K562 (cell line): ENCODE data around the gene CBX4. TPM values are rescaled to one million over a fixed set of nuclear protein-coding genes. Genes with fewer than 3 reads are reported as not detected.

Experiments
- CBX8 ChIP-seq: fragments of 200-600 bp; sonication (generic); IDR thresholded peaks from 2 replicates; pipeline ENCODE4 v1.6.1; 2012; ENCODE audit warnings: borderline replicate concordance, mixed run types, low read depth, mild to moderate bottlenecking, moderate library complexity, mixed read lengths, low read length, control low read depth, inconsistent platforms; ENCODE audit not compliant: poor library complexity, severe bottlenecking; ENCODE audit errors: extremely low read depth
- CCNT2 ChIP-seq: IDR thresholded peaks from 2 replicates; pipeline ENCODE4 v1.6.1; 2011; ENCODE audit warnings: borderline replicate concordance, low read depth, mild to moderate bottlenecking, moderate library complexity, mixed read lengths, low read length; ENCODE audit not compliant: insufficient read length; ENCODE audit errors: extremely low read depth
- CTBP1 ChIP-seq: fragments of 450-650 bp; IDR thresholded peaks from 2 replicates; pipeline ENCODE4 v1.6.1; 2016; ENCODE audit warnings: borderline replicate concordance
- DEAF1 ChIP-seq: fragments of 450-650 bp; formaldehyde crosslinking; IDR thresholded peaks from 2 replicates; pipeline ENCODE4 v1.4.0; 2020; ENCODE audit warnings: mild to moderate bottlenecking, moderate library complexity
- EP300 ChIP-seq: IDR thresholded peaks from 2 replicates; pipeline ENCODE4 v1.6.1; 2012; ENCODE audit warnings: low read length, improper control_type of control experiment
- ETV6 ChIP-seq, 3 experiments: fragments of 150-350 bp in 1 of 3; sonication (generic) in 1 of 3; formaldehyde crosslinking in 1 of 3; IDR thresholded peaks; 2 replicates each; pipeline versions ENCODE4 v1.6.1 to v1.8.0; 2014 to 2022; ENCODE audit warnings: borderline replicate concordance in 2 of 3, low read depth in 2 of 3, antibody characterized with exemption in 1 of 3, low read length in 1 of 3, mild to moderate bottlenecking in 1 of 3, missing genetic modification reagents in 1 of 3
- HCFC1 ChIP-seq: IDR thresholded peaks from 2 replicates; pipeline ENCODE4 v1.6.1; 2012; ENCODE audit warnings: low read depth, low read length, improper control_type of control experiment
- JUND ChIP-seq, 2 experiments: IDR thresholded peaks; 2 replicates in 1 of 2; 3 replicates in 1 of 2; pipeline ENCODE4 v1.6.1; 2011; ENCODE audit warnings: borderline replicate concordance in 2 of 2, low read depth in 2 of 2, low read length in 2 of 2, improper control_type of control experiment in 1 of 2, missing biosample characterization in 1 of 2, missing genetic modification characterization in 1 of 2, missing genetic modification reagents in 1 of 2
- TEAD2 ChIP-seq: fragments of 450-650 bp; IDR thresholded peaks from 2 replicates; pipeline ENCODE4 v1.6.1; 2016; ENCODE audit warnings: missing genetic modification characterization, control low read depth, missing compliant biosample characterization
- ZNF134 ChIP-seq: fragments of 250-450 bp; sonication (Bioruptor Pico); conservative IDR thresholded peaks from 2 replicates; pipeline ENCODE4 v1.4.0; 2020
- ZNF24 ChIP-seq: fragments of 450-650 bp; IDR thresholded peaks from 2 replicates; pipeline ENCODE4 v1.6.1; 2016
- ZNF584 ChIP-seq: fragments of 200-800 bp; sonication (Bioruptor generic); IDR thresholded peaks from 2 replicates; pipeline ENCODE4 v1.6.1; 2016; ENCODE audit warnings: low read depth, mild to moderate bottlenecking, missing genetic modification characterization, missing compliant biosample characterization
- ZNF592 ChIP-seq: fragments of 450-650 bp; IDR thresholded peaks from 2 replicates; pipeline ENCODE4 v1.6.1; 2017; ENCODE audit warnings: antibody characterized with exemption, mild to moderate bottlenecking
- ZNF707 ChIP-seq: fragments of 250-450 bp; sonication (Bioruptor Pico); conservative IDR thresholded peaks from 2 replicates; pipeline ENCODE4 v1.8.0; 2022; ENCODE audit warnings: inconsistent platforms, mild to moderate bottlenecking, moderate library complexity
- polyA plus RNA-seq, 8 experiments: library from polyadenylated mRNA; depleted of rRNA in 4 of 8; stranded (reverse) in 5 of 8; unstranded in 3 of 8; fragments of >200 nt; fragmentation: Nextera tagmentation in 2 of 8; fragmentation: Illumina TruSeq in 1 of 8; extraction: Ambion mirVana in 2 of 8; extraction: Trizol in 1 of 8; gene quantifications; 2 replicates each; pipeline versions ENCODE4 v1.2.1 to v1.2.3, GENCODE V29; 2011 to 2014; ENCODE audit warnings: inconsistent platforms in 1 of 8, missing spikeins in 1 of 8
- total RNA-seq, 7 experiments: library from RNA; depleted of rRNA in 6 of 7; stranded (reverse); fragments of >200 nt in 6 of 7; fragmentation: Illumina TruSeq in 2 of 7; extraction: Trizol in 2 of 7; gene quantifications; 2 replicates each; pipeline versions ENCODE4 v1.2.1 to v1.2.3, GENCODE V29; 2011 to 2021; ENCODE audit warnings: low replicate concordance in 1 of 7

CBX4 gene
- total and polyA plus RNA-seq, 9 of the 15 experiments (the other 6 are each of a cell fraction or from before 2014, with no cell fraction given) = 0.98 to 50.5 (median 10.0) TPM

DNA sequence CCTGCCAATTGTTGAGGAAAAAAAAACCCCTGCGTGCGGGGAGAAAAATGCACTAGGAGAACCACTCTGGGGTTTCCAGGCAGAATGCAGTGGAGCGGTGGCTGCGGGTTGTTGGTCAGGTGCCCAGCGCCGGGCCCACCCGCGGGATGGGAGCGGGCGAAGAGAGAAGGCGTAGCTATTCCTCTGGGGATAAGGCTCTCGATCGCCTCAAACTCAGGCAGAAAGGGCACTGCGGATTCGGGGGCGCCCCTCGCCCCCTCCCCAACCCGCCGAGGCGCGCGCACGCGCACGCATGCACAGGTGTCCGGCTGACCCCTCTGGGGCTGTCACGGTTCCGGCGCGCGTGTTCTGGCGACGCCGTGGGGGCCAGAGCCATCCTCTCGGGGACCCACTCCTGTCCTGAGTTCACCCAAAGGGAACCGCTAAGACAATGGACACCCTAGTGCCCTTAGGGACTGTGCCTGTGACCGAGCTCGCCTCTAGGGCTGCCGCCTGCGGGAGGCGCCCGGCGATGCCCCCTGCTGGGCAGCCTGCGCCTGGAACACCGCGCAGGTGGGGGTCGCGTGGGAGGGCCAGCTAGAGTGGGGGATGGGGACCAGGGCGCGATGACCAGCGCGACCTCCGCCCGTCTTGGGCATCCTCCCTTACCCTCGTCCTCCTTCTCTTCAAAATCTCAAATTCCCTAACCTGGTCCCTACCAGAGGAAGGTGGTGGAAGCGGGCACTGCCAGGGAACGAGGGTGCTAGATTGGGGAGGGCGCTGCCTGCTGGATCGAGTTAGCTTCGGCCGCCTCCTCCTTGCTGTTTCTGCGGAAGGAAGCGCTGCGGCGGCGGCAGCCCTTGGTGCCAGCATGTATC lies 28.0 kb downstream of the CBX4 start (continued):
- TF ChIP-seq ETV6 (IDR thresholded peaks at IDR 0.05; ENCODE audit: borderline replicate concordance in 1 of 2, low read depth in 2 of 2, low read length in 1 of 2) = 0 out of 4 replicates have a peak, but pooled peaks of 1 of the 2 experiments have one; percentile 21
- TF ChIP-seq ETV6 (CRISPR knock-in tag; IDR thresholded peaks at IDR 0.05; ENCODE audit: borderline replicate concordance) = no peak
- TF ChIP-seq JUND (IDR thresholded peaks at IDR 0.05; ENCODE audit: borderline replicate concordance, low read depth, low read length) = peak; percentile 34; the same call in 1 of the 2 replicates
- TF ChIP-seq JUND (tag; IDR thresholded peaks at IDR 0.05; ENCODE audit: borderline replicate concordance, low read depth, low read length) = no peak; the same call in 2 of the 3 replicates
- TF ChIP-seq ZNF584 = no peak
- 0 out of 2 replicates have a peak, but pooled peaks have one; percentile 21 for TF ChIP-seq ZNF24
- no peak for TF ChIP-seq CBX8
- peak; percentile 33; the same call in 1 of the 2 replicates for TF ChIP-seq HCFC1
- peak; percentile 83 for TF ChIP-seq CTBP1
- TF ChIP-seq CCNT2 = peak; percentile 74
- no peak for TF ChIP-seq ZNF707 (CRISPR knock-in tag)
- no peak for TF ChIP-seq TEAD2
- TF ChIP-seq ZNF134 (CRISPR knock-in tag) = no peak
- TF ChIP-seq ZNF592 = peak; percentile 60; the same call in 1 of the 2 replicates
- TF ChIP-seq DEAF1 (CRISPR knock-in tag) = peak; percentile 64
- no peak for TF ChIP-seq EP300
